ENCODE results near the gene ADGRG3. TPM values are rescaled to one million over a fixed set of nuclear protein-coding genes. Genes with fewer than 3 reads are reported as not detected.

Gene ADGRG3
- total and polyA plus RNA-seq, 2 of the 13 experiments (the other 11 are each of a cell fraction or from before 2014, with no cell fraction given): 2.7 to 11.8 TPM

DNA sequence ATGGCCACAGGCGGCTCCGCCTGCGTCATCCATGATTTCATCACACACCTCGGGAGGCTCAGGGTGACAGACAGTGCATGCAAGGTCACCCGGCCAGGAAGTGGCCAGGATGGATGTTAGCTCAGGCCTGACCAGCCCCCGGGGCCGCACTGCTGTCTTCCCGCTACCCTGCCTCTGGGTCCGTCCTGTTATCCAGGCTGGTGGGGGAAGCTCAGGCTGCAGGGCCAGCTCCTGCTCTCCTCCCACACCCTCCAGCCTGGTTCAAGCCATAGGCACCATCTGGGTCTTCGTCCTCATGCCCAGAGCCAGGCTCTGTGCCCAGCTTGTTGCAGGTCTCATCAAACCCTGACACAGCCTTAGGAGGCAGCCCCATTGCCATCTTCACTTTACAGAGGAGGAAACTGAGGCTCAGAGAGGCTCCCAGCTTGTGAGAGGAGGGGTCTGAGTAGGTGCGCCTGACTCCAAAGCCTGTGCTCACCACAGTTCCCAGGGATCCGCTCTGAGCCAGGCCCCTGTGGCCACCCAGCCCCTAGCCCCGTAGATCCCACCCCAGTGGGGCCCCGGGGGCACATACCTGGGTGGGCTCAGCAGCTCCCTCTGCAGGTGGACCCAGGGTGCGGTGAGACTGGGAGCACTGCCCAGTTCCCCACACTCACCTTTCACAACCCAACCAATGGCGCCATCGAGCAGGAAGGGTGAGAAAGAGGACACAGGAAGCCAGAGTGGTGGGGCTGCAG lies 412 bp upstream of the ADGRG3 start (continued):
- TF ChIP-seq, protein P1, sequence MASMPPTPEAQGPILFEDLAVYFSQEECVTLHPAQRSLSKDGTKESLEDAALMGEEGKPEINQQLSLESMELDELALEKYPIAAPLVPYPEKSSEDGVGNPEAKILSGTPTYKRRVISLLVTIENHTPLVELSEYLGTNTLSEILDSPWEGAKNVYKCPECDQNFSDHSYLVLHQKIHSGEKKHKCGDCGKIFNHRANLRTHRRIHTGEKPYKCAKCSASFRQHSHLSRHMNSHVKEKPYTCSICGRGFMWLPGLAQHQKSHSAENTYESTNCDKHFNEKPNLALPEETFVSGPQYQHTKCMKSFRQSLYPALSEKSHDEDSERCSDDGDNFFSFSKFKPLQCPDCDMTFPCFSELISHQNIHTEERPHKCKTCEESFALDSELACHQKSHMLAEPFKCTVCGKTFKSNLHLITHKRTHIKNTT (CRISPR knock-in tag; IDR thresholded peaks at IDR 0.05): no peak
- no peak for TF ChIP-seq MZF1 (CRISPR knock-in tag; IDR thresholded peaks at IDR 0.05; ENCODE audit: borderline replicate concordance)
- no peak for TF ChIP-seq ETV6 (CRISPR knock-in tag; conservative IDR thresholded peaks at IDR 0.05)
- no peak for TF ChIP-seq RARG (CRISPR knock-in tag; IDR thresholded peaks at IDR 0.05; ENCODE audit: low read depth)
- no peak for TF ChIP-seq ETS1 (CRISPR knock-in tag; IDR thresholded peaks at IDR 0.05)
- TF ChIP-seq ZNF747 (CRISPR knock-in tag; IDR thresholded peaks at IDR 0.05; ENCODE audit: borderline replicate concordance): no peak
- TF ChIP-seq NFYB (CRISPR knock-in tag; IDR thresholded peaks at IDR 0.05): no peak
- peak; percentile 6; the same call in 1 of the 2 replicates for TF ChIP-seq NR0B2 (CRISPR knock-in tag; IDR thresholded peaks at IDR 0.05)
- TF ChIP-seq BRCA1 (CRISPR knock-in tag; IDR thresholded peaks at IDR 0.05): no peak
- peak; percentile 32 for TF ChIP-seq STAG1 (CRISPR knock-in tag; IDR thresholded peaks at IDR 0.05)
- peak; percentile 16 for TF ChIP-seq TEAD3 (CRISPR knock-in tag; optimal IDR thresholded peaks at IDR 0.05; ENCODE audit: borderline replicate concordance)
- TF ChIP-seq ZNF441 (CRISPR knock-in tag; IDR thresholded peaks at IDR 0.05; ENCODE audit: borderline replicate concordance): no peak; the same call in 1 of the 2 replicates
- no peak for TF ChIP-seq HNRNPH1 (optimal IDR thresholded peaks at IDR 0.05; ENCODE audit: low read depth, low read length)
- peak; percentile 69; the same call in 1 of the 2 replicates for TF ChIP-seq SALL2 (CRISPR knock-in tag; IDR thresholded peaks at IDR 0.05)
- TF ChIP-seq DNMT3B (CRISPR knock-in tag; conservative IDR thresholded peaks at IDR 0.05): no peak
- no peak for TF ChIP-seq ZFP36L1 (CRISPR knock-in tag; IDR thresholded peaks at IDR 0.05)
- no peak for TF ChIP-seq TEF (CRISPR knock-in tag; IDR thresholded peaks at IDR 0.05)
- TF ChIP-seq ZNF30 (CRISPR knock-in tag; IDR thresholded peaks at IDR 0.05): no peak
- TF ChIP-seq MAZ (IDR thresholded peaks at IDR 0.05; ENCODE audit: borderline replicate concordance, low read depth, low read length): 0 out of 2 replicates have a peak, but pooled peaks have one; percentile 32
- peak; percentile 60 for TF ChIP-seq MAZ (CRISPR knock-in tag; IDR thresholded peaks at IDR 0.05; ENCODE audit: low read depth)
- no peak for TF ChIP-seq ZNF232 (CRISPR knock-in tag; IDR thresholded peaks at IDR 0.05; ENCODE audit: borderline replicate concordance)
- TF ChIP-seq CENPX (CRISPR knock-in tag; IDR thresholded peaks at IDR 0.05): no peak
- TF ChIP-seq TOPORS (CRISPR knock-in tag; IDR thresholded peaks at IDR 0.05): no peak
- no peak for TF ChIP-seq HES4 (CRISPR knock-in tag; IDR thresholded peaks at IDR 0.05; ENCODE audit: borderline replicate concordance)
- no peak for TF ChIP-seq KLF13 (CRISPR knock-in tag; IDR thresholded peaks at IDR 0.05)

Measured in HepG2 (cell line).